Spinal cord (tissue), 10 donors: ENCODE results near the gene CCDC88B. TPM values are rescaled to one million over a fixed set of nuclear protein-coding genes. Genes with fewer than 3 reads are reported as not detected.
A peak's percentile ranks its signal among the peaks of the same experiment; 100 is the strongest.

Experiments
- DNase-seq, 6 donors: peaks; one replicate each; pipeline versions ENCODE4 v3.0.0 to v3.0.0-alpha.2; 2013 to 2015; ENCODE audit warnings: low spot score in 6 of 6, low read depth in 4 of 6
- H3K27ac ChIP-seq: one replicate; pipeline ENCODE4 v1.5.1; 2013; ENCODE audit warnings: low read depth, low read length, control low read depth
- H3K27me3 ChIP-seq: one replicate; pipeline ENCODE4 v1.6.1; 2013; ENCODE audit warnings: low read length; ENCODE audit not compliant: control insufficient read depth, insufficient read depth
- H3K36me3 ChIP-seq: one replicate; pipeline ENCODE4 v1.6.1; 2013; ENCODE audit warnings: low read length; ENCODE audit not compliant: control insufficient read depth, insufficient read depth
- H3K4me1 ChIP-seq: one replicate; pipeline ENCODE4 v1.6.1; 2013; ENCODE audit warnings: low read length; ENCODE audit not compliant: control insufficient read depth, insufficient read depth
- H3K4me3 ChIP-seq: one replicate; pipeline ENCODE4 v1.5.1; 2013; ENCODE audit warnings: low read depth, low read length, control low read depth
- H3K9me3 ChIP-seq: one replicate; pipeline ENCODE4 v1.6.1; 2013; ENCODE audit warnings: low read length; ENCODE audit not compliant: control insufficient read depth, insufficient read depth
- WGBS: methylation state at CpG from one replicate; pipeline ENCODE4 v1.1.5; 2013; ENCODE audit warnings: missing lambda C conversion rate; ENCODE audit not compliant: insufficient coverage; 5-methylcytosine and 5-hydroxymethylcytosine counted together
- polyA plus RNA-seq, 2 donors: library from polyadenylated mRNA; unstranded; fragments of 120-200 nt; gene quantifications; one replicate each; pipeline ENCODE4 v1.2.1, GENCODE V29; 2013; ENCODE audit not compliant: insufficient read length in 2 of 2
- total RNA-seq, 2 donors: library from RNA; depleted of rRNA in 1 of 2; stranded (reverse); fragments of 120-200 nt in 1 of 2; fragments of >200 nt in 1 of 2; gene quantifications; one replicate each; pipeline versions ENCODE4 v1.2.3 to v1.2.4, GENCODE V29; 2013 to 2014
- donor health status: healthy.

The CCDC88B gene
- total and polyA plus RNA-seq, 4 donors = 4.2 to 8.4 (median 7.7) TPM

DNA sequence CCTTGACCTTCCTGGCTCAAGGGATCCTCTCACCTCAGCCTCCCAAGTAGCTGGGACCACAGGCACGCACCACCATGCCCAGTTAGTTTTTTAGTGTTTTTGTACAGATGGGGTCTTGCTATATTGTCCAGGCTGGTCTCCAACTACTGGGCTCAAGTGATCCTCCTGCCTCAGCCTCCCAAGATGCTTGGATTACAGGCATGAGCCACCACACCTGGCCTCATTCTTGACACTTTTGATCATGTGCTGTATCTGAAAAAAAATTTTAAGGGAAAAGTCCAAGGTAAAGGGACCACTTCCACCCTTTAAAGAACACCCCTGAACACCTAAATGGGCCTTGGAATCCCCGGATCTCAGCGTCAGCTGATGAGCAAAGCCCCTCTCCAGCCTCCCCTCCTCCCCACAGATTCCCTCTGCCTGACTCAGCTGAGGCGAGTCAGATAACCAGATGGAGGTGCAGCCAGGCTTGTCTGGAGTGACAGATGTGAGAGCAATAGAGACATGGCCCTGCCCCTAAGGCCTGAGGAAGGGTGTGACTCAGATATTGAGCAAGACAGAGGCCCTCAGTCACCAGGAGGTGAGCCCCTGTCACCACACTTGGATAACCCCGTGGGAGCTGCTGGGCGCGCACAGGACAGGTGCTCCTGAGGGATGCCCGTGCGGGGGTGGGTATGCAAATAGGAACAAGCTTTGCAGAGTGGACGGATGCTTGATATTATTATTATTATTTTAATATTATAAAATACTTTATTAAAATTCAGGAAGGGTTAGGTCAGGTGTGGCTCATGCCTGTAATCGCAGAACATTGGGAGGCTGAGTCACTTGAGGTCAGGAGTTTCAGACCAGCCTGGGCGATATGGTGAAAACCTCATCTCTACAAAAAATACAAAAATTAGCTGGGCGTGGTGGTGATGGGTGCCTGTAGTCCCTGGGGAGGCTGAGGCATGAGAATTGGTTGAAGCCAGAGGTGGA is 5.0 kb upstream of the CCDC88B start:
- Histone ChIP-seq H3K36me3 (peaks cover 3% of the 10 kb centered on the region), H3K27ac (no peak overlapping the region), H3K27me3 (no peaks in the 10 kb centered on the region), H3K4me3 (no peak overlapping the region), H3K9me3 (no peaks in the 10 kb centered on the region), H3K4me1 (peaks cover 7% of the 10 kb centered on the region)
- WGBS = 58% methylated on average over 3 of the region's 13 CpGs
- DNase-seq = peak in 1 of 6 donors; percentile 63

DNA sequence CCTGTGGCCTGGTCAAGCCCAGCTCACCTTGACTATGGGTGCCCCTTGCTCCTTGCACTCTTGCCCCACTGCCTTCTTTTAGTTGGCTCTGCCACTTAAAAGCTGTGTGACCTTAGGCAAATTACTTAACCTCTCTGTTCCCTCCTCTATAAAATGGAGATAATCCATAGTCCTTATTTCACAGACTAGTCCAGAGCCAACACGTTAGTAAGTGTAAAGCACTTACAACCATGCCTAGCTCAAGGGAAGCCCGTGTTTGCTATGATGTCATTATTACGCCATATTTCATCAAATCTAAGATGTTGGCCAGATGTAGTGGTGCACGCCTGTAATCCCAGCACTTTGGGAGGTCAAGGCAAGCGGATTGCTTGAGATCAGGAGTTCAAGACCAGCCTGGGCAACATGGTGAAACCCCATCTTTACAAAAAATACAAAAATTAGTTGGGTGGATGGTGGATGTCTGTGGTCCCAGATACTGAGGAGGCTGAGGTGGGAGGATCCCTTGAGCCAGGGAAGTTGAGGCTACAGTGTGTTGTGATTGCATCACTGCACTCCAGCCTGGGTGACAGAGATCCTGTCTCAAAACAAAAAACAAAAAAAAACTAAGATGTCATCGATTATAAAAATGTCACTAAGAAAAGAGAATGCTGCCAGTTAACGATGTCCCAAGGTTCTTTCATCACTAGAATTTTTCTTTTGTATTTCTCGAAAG is 2.3 kb upstream of the CCDC88B start:
- Histone ChIP-seq H3K27ac (no peak overlapping the region), H3K4me3 (no peak overlapping the region), H3K27me3 (peaks cover 16% of the 10 kb centered on the region), H3K9me3 (no peaks in the 10 kb centered on the region), H3K36me3 (peaks cover 4% of the 10 kb centered on the region), H3K4me1 (peaks cover 22% of the 10 kb centered on the region)
- 92% methylated on average over 2 of the region's 8 CpGs for whole genome bisulfite sequencing
- no peak for DNase-seq

DNA sequence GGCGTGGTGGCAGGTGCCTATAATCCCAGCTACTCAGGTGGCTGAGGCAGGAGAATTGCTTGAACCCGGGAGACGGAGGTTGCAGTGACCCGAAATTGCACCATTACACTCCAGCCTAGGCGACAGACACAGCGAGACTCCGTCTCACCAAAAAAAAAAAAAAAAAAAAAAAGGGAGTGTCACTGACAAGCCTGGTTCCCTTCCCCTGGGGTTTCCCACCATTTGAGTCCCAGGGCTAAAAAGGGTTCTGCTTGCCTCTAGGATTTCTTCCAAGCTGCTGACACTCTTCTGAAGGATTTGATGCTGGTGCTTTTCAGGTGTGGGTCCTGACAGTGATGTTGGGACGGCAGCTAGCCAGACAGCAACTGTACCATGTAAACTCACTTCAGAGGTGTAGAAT is 1.3 kb upstream of the CCDC88B start:
- peaks cover 30% of the 10 kb centered on the region for H3K4me1 ChIP-seq
- DNase-seq = no peak
- H3K36me3 ChIP-seq = peaks cover 4% of the 10 kb centered on the region
- peaks cover 21% of the 10 kb centered on the region for H3K27me3 ChIP-seq
- no peak overlapping the region for H3K27ac ChIP-seq
- H3K9me3 ChIP-seq = no peaks in the 10 kb centered on the region
- 82% methylated on average over 1 of the region's 8 CpGs for WGBS
- H3K4me3 ChIP-seq = no peak overlapping the region

DNA sequence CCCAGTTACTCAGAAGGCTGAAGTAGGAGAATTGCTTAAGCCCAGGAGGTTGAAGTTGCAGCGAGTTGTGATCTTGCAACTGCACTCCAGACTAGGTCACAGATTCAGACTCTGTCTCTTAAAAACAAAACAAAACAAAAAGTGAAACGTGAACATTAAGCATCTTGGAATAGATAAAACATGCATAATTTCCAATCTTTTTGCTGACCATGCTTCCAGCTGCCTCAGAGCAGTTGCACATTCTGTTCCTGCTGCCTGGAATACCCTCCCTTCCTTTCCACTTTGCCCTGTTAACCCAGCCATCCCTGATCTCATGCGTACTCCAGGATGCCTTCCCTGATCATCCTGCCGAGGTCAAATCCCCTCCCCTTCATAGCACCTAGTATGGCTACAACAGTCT is 718 bp upstream of the CCDC88B start:
- Histone ChIP-seq H3K36me3 (peaks cover 7% of the 10 kb centered on the region), H3K9me3 (no peaks in the 10 kb centered on the region), H3K4me1 (peaks cover 30% of the 10 kb centered on the region), H3K27ac (no peak overlapping the region), H3K4me3 (no peak overlapping the region), H3K27me3 (peaks cover 21% of the 10 kb centered on the region)
- 85% methylated on average over 2 of the region's 4 CpGs for WGBS
- DNase-seq = no peak

DNA sequence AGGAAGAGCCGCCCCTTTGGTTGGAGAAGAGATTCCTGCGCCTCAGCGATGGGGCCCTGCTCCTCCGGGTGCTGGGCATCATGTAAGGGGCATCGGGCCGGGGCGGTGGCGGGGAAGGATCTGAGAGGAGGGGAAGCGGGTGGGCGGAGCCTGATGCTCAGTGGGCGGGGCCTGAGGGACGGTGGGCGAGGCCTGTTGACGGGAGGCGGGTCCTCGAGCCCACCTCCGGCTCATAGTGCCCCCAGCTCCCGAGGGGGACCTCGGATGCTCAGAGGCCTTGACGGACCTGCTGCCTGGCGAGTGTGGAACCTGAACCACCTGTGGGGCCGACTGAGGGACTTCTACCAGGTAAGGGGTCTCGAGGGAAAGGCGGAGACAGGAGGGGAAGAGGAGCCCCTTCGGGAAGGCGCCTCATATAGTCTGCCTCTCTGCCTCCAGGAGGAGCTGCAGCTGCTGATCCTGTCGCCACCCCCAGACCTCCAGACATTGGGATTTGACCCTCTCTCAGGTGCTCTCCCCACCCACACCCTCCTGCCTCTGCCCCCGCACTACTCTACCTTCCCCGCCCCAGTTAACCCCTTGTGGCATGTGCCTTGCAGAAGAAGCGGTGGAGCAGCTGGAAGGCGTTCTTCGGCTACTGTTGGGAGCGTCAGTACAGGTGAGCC is 799 bp downstream of the CCDC88B start:
- peaks cover 21% of the 10 kb centered on the region for H3K27me3 ChIP-seq
- no peak overlapping the region for H3K27ac ChIP-seq
- peaks cover 30% of the 10 kb centered on the region for H3K4me1 ChIP-seq
- H3K4me3 ChIP-seq = no peak overlapping the region
- DNase-seq = no peak
- 13% methylated on average over 30 of the region's 33 CpGs for WGBS
- no peaks in the 10 kb centered on the region for H3K9me3 ChIP-seq
- peaks cover 11% of the 10 kb centered on the region for H3K36me3 ChIP-seq

DNA sequence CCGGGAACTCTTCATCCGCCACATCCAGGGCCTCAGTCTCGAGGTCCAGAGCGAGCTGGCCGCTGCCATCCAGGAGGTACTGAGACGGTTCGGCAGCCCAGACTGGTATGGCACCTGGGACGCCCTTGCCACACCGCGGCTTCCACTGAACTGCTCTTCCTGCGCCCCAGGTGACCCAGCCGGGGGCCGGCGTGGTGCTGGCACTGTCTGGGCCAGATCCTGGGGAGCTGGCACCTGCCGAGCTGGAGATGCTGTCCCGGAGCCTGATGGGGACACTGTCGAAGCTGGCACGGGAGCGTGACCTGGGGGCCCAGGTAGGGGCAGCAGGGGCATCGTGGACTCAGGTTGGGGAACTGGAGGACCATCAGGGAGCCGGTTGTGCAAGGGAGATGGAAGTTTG is 1.4 kb downstream of the CCDC88B start:
- no peaks in the 10 kb centered on the region for H3K9me3 ChIP-seq
- peaks cover 21% of the 10 kb centered on the region for H3K27me3 ChIP-seq
- no peak for DNase-seq
- H3K27ac ChIP-seq = no peak overlapping the region
- H3K36me3 ChIP-seq = peaks cover 11% of the 10 kb centered on the region
- no peak overlapping the region for H3K4me3 ChIP-seq
- peaks cover 30% of the 10 kb centered on the region for H3K4me1 ChIP-seq
- WGBS = 79% methylated on average over 21 of the region's 21 CpGs

DNA sequence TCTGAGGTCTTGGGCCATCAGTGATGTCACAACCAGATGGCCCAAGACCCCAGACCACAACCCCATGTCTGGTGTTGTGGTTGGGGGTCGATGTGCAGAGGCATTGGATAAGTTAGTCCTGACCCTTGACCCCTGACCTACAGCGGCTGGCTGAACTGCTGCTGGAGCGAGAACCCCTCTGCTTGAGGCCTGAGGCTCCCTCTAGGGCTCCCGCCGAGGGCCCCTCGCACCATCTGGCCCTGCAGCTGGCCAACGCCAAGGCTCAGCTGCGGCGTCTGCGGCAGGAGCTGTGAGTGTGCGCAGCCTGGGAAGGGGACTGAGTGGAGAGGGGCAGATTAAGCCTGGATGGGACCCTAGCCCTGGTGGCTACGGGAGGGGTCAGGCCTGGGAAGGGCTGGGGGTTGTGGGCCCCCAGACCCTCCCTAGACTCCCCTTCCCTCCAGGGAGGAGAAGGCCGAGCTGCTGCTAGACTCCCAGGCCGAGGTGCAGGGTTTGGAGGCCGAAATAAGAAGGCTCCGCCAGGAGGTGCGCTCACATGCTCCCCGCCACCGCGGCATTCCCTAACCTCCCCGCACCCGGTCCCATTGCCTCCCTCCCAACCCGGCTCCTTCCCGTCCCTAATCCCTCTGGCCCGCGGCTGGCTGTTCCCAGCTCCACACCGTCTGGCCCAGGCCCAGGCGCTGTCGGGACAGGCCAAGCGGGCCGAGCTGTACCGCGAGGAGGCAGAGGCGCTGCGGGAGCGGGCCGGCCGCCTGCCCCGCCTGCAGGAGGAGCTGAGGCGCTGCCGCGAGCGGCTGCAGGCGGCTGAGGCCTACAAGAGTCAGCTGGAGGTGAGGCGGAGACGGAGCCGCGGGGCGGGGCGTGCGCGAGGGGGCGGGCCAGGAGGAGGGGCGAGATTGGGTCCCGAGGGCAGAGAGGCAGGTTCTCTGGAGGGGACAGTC is 2.1 kb downstream of the CCDC88B start:
- 15% methylated on average over 53 of the region's 55 CpGs for WGBS
- H3K4me1 ChIP-seq = peaks cover 30% of the 10 kb centered on the region
- H3K27me3 ChIP-seq = peaks cover 21% of the 10 kb centered on the region
- DNase-seq = peak in 2 of 6 donors; percentile 68 to 81
- H3K4me3 ChIP-seq = peak overlapping the region; percentile 33
- no peaks in the 10 kb centered on the region for H3K9me3 ChIP-seq
- peaks cover 11% of the 10 kb centered on the region for H3K36me3 ChIP-seq
- peak overlapping the region; percentile 57 for H3K27ac ChIP-seq

DNA sequence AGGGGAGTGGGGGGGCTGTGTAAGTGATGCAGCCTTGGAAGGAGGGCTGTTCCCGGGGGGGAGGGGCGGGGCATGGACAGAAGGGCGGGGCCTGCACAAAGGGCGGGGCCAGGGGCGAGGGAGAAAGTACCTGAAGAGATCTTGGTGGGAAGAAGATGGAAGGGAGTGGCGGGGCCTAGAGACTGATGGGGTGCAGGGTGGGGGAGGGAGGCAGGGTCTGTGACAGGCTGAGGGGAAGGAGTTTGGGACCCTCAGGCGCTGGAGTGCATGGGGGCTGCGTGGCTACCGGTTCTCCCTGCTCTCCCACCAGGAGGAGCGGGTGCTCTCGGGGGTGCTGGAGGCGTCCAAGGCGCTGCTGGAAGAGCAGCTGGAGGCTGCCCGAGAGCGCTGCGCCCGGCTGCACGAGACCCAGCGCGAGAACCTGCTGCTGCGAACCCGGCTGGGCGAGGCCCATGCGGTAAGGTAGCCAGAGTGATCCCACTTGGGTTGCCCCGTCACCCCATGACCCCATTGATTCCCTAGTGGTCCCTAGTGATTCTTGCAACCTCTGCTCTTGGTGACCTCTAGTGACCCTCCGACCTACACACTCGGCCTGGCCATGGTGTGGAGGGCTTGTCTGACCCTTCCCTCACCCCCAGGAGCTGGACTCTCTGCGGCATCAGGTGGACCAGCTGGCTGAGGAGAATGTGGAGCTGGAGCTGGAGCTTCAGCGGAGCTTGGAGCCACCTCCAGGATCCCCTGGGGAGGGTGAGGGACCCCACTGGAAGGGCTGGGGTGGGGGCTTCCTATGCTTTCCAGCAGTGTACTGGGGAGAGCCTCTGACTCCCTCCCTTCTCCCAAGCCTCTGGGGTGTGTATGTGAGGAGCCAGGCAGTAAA is 3.1 kb downstream of the CCDC88B start:
- 56% methylated on average over 18 of the region's 29 CpGs for WGBS
- Histone ChIP-seq H3K4me3 (no peak overlapping the region), H3K4me1 (peaks cover 32% of the 10 kb centered on the region), H3K36me3 (peaks cover 11% of the 10 kb centered on the region), H3K27ac (no peak overlapping the region), H3K27me3 (peaks cover 21% of the 10 kb centered on the region), H3K9me3 (no peaks in the 10 kb centered on the region)
- no peak for DNase-seq
